ENCODE data around the gene KRT83.
"Not testable (repeated sequence)": the region's sequence is repeated elsewhere in the genome, so short reads cannot be mapped to it uniquely, and the experiment has no call there.

The KRT83 gene

GRCh38 chr12:52308806-52309425 is 12.3 kb downstream of the KRT83 start:
- no peak for DNase-seq (ENCODE audit: low spot score)

DNA sequence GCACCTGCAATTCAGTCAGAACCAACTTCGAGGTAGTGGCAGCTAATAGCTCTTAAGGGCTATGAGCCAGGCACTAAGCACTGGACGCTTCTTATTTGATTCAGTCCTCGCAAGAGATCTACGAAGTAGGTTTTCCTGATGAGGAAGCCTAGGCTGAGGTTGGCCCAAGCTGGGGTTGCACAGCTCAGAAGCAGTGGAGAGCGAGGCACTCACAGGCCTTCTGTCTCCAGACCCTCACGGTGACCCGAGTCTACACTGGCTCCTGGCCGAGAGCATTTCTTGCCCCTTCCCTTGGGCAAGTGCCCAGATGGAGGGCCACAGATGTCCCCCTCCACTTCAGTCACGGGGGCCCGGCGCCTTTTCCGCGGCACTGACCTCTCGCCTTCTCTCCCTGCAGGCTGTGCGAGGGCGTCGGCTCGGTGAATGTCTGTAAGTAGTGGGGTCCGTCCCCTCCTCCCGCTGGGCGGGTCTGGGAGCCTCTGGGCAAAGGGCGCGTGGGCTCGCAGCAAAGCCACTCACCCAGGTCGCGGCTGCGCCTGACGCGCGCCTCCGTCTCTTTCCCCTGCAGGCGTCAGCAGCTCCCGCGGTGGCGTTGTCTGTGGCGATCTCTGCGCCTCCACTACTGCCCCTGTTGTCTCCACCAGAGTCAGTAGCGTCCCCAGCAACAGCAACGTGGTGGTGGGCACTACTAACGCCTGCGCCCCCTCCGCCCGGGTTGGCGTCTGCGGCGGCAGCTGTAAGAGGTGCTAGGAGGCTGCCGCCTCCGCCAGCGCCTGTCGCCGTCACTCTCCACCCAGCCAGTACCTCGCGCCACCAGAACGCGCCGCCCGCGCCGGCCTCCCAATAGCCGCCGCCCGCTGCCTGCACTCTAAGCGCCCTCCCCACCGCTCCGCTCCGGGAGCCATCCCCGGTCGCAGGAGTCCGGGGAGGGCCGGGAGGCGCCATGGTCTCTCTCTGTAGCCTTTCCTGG is 13.1 kb downstream of the KRT83 start:
- DNase-seq (ENCODE audit: low spot score): no peak

- no peak for DNase-seq (ENCODE audit: low spot score)
Measured at GRCh38 chr12:52306731-52307130, 14.5 kb downstream of the KRT83 start.

GRCh38 chr12:52305921-52306705 is 15.1 kb downstream of the KRT83 start:
- no peak for DNase-seq (ENCODE audit: low spot score)

DNA sequence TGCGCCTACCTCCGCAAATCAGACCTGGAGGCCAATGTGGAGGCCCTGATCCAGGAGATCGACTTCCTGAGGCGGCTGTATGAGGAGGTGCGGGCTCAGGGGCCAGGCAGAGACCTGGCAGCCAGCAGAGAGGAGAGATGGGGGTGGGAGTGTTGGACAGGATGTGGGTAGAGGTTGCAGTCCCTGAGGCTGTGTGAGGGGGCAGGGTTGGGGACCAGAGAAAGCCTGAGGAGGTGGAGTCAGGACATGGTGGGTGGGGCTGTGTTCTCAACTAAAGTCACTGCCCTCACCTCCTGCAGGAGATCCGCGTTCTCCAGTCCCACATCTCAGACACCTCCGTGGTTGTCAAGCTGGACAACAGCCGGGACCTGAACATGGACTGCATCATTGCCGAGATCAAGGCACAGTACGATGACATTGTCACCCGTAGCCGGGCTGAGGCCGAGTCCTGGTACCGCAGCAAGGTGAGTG is 16.2 kb downstream of the KRT83 start:
- DNase-seq (ENCODE audit: low spot score): not testable (repeated sequence)

DNA sequence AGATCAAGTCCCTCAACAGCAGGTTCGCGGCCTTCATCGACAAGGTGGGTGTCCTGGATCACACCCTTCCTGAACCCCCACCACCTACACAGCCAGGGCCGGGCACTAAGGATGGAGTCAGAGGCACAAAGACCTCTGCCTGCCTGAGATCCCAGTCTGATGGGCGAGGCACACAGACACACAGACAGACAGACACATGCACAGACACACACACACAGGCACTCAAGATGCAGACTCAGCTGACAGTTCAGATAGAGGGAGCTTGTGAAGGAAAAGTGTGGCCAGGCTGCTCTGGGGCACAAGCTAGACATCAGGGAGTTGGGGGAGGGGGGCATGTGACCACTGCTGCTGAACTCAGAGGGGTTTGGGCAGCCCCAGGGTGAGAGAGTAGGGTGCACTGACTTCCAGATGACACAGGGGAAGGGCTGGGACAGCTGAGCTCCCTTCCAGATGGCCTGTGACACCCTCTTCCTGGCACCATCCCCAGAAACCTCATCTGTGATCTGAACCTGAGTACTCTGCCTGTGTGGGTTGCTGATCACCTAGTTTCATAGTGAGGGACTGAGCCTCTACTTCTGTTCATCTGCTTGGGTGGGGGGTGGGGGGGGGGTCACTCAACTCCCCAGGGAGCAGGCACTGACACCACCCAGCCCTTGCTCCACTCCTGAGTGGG is 18.8 kb downstream of the KRT83 start:
- DNase-seq (ENCODE audit: low spot score): not testable (repeated sequence)

- DNase-seq (ENCODE audit: low spot score): not testable (repeated sequence)
Measured at GRCh38 chr12:52301721-52302120, 19.5 kb downstream of the KRT83 start.

DNA sequence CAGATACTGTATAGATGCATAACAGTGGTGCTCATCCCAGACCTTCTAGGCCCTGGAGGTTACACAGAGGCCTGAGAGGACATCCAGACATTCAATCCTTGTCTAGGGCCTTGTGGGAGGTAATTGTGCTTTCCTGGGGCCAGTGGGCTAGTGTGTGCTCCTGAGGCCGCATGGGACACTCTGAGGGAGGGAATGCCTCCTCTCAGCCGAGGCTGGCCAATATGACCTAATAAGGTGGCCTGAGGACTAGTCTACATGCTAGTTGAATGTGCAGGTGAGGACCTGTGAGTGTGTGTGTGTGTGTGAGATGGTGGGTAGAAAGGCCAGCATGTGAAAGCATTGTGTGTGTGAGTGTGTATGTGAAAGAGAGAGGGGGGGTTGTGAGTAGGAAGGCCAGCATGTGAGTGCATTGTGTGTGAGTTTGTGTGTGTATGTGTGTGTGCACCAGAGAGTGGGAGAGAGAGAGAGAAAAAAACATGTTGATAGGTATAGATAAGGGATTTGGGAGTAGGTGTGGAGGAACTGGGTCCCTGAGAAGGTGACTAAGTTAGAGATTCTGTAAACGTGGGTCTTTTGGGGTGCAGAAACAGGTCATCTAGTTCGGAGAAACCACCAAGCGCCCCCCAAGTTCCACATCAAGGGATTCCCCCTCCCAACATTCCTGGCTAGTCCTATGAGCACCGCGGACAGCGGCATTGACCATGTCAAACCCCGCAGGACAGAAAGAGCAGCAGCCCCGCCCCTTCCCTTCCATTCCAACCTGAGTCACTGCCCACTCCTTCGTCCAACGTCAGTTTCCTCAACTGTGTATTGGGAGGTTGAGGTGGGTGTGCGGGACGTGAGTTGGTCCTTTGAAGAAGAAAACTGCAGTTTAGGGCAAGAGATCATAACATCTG is 20.2 kb downstream of the KRT83 start:
- no peak for DNase-seq (ENCODE audit: low spot score)

- DNase-seq (ENCODE audit: low spot score): no peak
Measured at GRCh38 chr12:52298677-52299190, 22.5 kb downstream of the KRT83 start.

- no peak for DNase-seq (ENCODE audit: low spot score)
Measured at GRCh38 chr12:52296572-52297215, 24.5 kb downstream of the KRT83 start.

DNA sequence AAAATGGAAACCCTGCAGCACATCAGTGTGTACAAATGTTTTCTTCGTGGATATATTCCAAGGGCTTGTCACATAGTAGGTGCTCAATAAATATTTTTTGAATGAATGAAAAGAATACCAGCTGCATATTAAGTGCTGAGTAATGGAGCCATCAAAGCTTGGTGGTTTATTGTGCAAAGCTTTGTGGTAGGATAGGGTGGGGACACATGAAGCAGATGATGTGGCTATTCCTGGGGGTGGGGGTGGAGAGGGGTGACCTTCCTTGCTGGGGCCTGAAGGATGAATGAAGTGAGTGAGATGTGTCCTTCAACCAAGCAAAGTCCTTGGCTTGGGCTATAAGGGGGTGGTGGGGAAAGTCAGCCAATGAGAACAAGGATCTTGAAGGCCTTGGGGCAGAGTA is 25.5 kb downstream of the KRT83 start:
- DNase-seq (ENCODE audit: low spot score): no peak

GRCh38 chr12:52294803-52295202 is 26.4 kb downstream of the KRT83 start:
- DNase-seq (ENCODE audit: low spot score): no peak

DNA sequence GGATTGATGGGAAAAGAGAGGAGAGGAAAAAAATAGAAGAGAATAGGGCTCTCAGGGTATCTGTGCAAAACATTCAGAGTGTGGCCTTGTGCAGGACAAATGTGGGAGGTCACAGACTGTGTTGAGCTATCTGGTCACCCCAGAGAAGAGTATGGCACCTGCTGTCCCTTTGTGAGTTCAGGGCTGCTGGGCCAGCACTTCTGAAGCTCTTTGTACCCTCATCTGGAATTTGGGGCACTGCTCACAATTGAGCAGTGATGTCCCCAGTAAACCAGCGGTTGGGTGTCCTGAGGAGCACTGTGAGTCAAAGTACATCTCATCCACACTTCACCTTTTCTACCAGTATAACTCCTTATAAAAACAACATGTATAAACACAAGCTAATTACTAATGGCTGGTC is 27.3 kb downstream of the KRT83 start:
- no peak for DNase-seq (ENCODE audit: low spot score)

DNA sequence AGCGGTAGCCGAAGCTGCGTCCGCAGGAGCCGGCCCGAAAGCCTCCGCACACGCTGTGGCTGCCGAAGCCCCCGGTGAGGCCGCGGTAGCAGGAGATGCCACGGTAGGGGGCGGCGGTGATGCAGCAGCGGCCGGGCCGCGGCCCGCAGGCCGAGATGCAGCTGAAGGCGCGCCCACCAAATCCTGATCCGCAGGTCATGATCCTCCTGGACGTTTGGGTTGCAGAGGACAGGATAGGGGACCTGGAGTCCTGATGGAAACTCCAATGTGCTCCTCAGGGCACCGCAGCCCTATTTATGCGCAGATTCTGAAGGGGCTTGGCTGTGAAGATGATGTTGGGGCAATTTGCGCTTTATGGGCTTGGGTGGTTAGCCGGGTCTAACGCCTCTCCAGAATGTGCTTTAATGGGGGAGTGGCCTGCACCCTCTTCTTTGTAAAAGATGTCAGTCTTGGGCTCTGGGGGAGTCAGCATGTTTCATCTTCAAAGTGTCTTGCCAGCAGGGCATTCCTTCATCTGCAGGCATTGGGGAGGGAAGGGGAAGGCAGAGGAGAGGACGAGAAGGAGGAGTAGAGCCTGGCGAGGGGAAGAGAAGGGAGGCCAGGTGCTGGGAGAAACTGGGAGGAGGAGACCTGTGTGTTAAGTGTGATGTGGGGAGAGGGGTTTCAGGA is 29.8 kb downstream of the KRT83 start, which contains the start of gene KRT81:
TSS of gene KRT81 (minus strand) at position 268 of the 669 bp plus-strand sequence. CDS start at position 199, 69 bp downstream.
- no peak for DNase-seq (ENCODE audit: low spot score)

DNA sequence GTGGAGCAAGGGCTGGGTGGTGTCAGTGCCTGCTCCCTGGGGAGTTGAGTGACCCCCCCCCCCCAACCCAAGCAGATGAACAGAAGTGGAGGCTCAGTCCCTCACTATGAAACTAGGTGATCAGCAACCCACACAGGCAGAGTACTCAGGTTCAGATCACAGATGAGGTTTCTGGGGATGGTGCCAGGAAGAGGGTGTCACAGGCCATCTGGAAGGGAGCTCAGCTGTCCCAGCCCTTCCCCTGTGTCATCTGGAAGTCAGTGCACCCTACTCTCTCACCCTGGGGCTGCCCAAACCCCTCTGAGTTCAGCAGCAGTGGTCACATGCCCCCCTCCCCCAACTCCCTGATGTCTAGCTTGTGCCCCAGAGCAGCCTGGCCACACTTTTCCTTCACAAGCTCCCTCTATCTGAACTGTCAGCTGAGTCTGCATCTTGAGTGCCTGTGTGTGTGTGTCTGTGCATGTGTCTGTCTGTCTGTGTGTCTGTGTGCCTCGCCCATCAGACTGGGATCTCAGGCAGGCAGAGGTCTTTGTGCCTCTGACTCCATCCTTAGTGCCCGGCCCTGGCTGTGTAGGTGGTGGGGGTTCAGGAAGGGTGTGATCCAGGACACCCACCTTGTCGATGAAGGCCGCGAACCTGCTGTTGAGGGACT is 30.6 kb downstream of the KRT83 start:
- not testable (repeated sequence) for DNase-seq (ENCODE audit: low spot score)

GRCh38 chr12:52287816-52288805 is 33.1 kb downstream of the KRT83 start:
- DNase-seq (ENCODE audit: low spot score): not testable (repeated sequence)

Measured in CD4-positive, alpha-beta T cell treated with Interleukin-6 at 100 ng/mL for 8 hours (primary cell).